Adrenal gland (tissue), 5 donors: ENCODE data around the gene DHRS13.
A peak's percentile ranks its signal among the peaks of the same experiment; 100 is the strongest.

Source experiments
- CTCF ChIP-seq, 6 experiments: fragments of 450-650 bp in 4 of 6; fragments of 200-600 bp in 2 of 6; sonication (generic) in 1 of 6; IDR thresholded peaks; 1 replicate in 5 of 6; 2 replicates in 1 of 6; pipeline versions ENCODE4 v1.5.1 to v1.8.0; 2016 to 2021; ENCODE audit warnings: antibody characterized with exemption in 6 of 6, mild to moderate bottlenecking in 2 of 6, moderate library complexity in 1 of 6
- POLR2A ChIP-seq, 2 donors: fragments of 450-650 bp; IDR thresholded peaks; one replicate each; pipeline ENCODE4 v1.6.1; 2017; ENCODE audit warnings: antibody characterized with exemption in 2 of 2, mild to moderate bottlenecking in 2 of 2, moderate library complexity in 1 of 2
- donor health status: DM: no; HTN: no; CAD: no.

GRCh38 chr17:28854457-28855335 lies 48.2 kb downstream of the DHRS13 start, which contains the start of gene ERAL1:
- TF ChIP-seq CTCF (IDR thresholded peaks at IDR 0.05) (peak in 1 of 6 experiments; percentile 1), POLR2A (IDR thresholded peaks at IDR 0.05) (peak in 1 of 2 donors; percentile 65)
